Measurements from ENCODE around the gene DDX10.

The DDX10 gene

GRCh38 chr11:108906329-108906728 is 241.5 kb downstream of the DDX10 start:
- DNase-seq (ENCODE audit: low read depth in 2 of 2) = no peak

GRCh38 chr11:108906826-108907225 is 242.0 kb downstream of the DDX10 start:
- DNase-seq (ENCODE audit: low read depth in 2 of 2) = no peak

- no peak for DNase-seq (ENCODE audit: low read depth in 2 of 2)
These were observed 244.2 kb downstream of the DDX10 start for GRCh38 chr11:108909041-108909440.

- no peak for DNase-seq (ENCODE audit: low read depth in 2 of 2)
These were observed 245.1 kb downstream of the DDX10 start for GRCh38 chr11:108909921-108910320.

- DNase-seq (ENCODE audit: low read depth in 2 of 2) = no peak
These were observed 247.7 kb downstream of the DDX10 start for GRCh38 chr11:108912581-108912980.

- no peak for DNase-seq (ENCODE audit: low read depth in 2 of 2)
These were observed 248.3 kb downstream of the DDX10 start for GRCh38 chr11:108913204-108913603.

GRCh38 chr11:108914211-108914610 is 249.3 kb downstream of the DDX10 start:
- no peak for DNase-seq (ENCODE audit: low read depth in 2 of 2)

- no peak for DNase-seq (ENCODE audit: low read depth in 2 of 2)
These were observed 250.1 kb downstream of the DDX10 start for GRCh38 chr11:108914981-108915380.

- peak; percentile 63 to 67 for DNase-seq (ENCODE audit: low read depth in 2 of 2)
These were observed 250.8 kb downstream of the DDX10 start for GRCh38 chr11:108915666-108916065.

- no peak for DNase-seq (ENCODE audit: low read depth in 2 of 2)
These were observed 251.4 kb downstream of the DDX10 start for GRCh38 chr11:108916290-108916689.

GRCh38 chr11:108916935-108917334 is 252.1 kb downstream of the DDX10 start:
- no peak for DNase-seq (ENCODE audit: low read depth in 2 of 2)

GRCh38 chr11:108921211-108921610 is 256.3 kb downstream of the DDX10 start:
- no peak for DNase-seq (ENCODE audit: low read depth in 2 of 2)

GRCh38 chr11:108922241-108922640 is 257.4 kb downstream of the DDX10 start:
- DNase-seq (ENCODE audit: low read depth in 2 of 2) = no peak

- DNase-seq (ENCODE audit: low read depth in 2 of 2) = no peak
These were observed 258.5 kb downstream of the DDX10 start for GRCh38 chr11:108923413-108923812.

- DNase-seq (ENCODE audit: low read depth in 2 of 2) = peak; percentile 69 to 73
These were observed 261.4 kb downstream of the DDX10 start for GRCh38 chr11:108926171-108926840.

- DNase-seq (ENCODE audit: low read depth in 2 of 2) = no peak
These were observed 262.1 kb downstream of the DDX10 start for GRCh38 chr11:108926841-108927577.

GRCh38 chr11:108927791-108928545 is 263.1 kb downstream of the DDX10 start:
- no peak for DNase-seq (ENCODE audit: low read depth in 2 of 2)

GRCh38 chr11:108929241-108929640 is 264.4 kb downstream of the DDX10 start:
- DNase-seq (ENCODE audit: low read depth in 2 of 2) = peak; percentile 95 to 96

- no peak for DNase-seq (ENCODE audit: low read depth in 2 of 2)
These were observed 266.3 kb downstream of the DDX10 start for GRCh38 chr11:108931168-108931567.

- DNase-seq (ENCODE audit: low read depth in 2 of 2) = peak in 1 of 2 experiments; percentile 20
These were observed 268.8 kb downstream of the DDX10 start for GRCh38 chr11:108933630-108934029.

- DNase-seq (ENCODE audit: low read depth in 2 of 2) = no peak
These were observed 269.4 kb downstream of the DDX10 start for GRCh38 chr11:108934289-108934688.

- DNase-seq (ENCODE audit: low read depth in 2 of 2) = no peak
These were observed 269.8 kb downstream of the DDX10 start for GRCh38 chr11:108934696-108935095.

GRCh38 chr11:108937746-108938145 is 272.9 kb downstream of the DDX10 start:
- DNase-seq (ENCODE audit: low read depth in 2 of 2) = no peak

All from fibroblast of skin of left quadriceps (primary cell).